CD4-positive, alpha-beta T cell treated with Interleukin-17A for 1 hour (primary cell): ENCODE data around the gene STK38.
"Not testable (repeated sequence)": the region's sequence is repeated elsewhere in the genome, so short reads cannot be mapped to it uniquely, and the experiment has no call there.

Experiments used
- DNase-seq: peaks from one replicate; pipeline ENCODE4 v3.0.0-alpha.2; 2020

Gene STK38

DNA sequence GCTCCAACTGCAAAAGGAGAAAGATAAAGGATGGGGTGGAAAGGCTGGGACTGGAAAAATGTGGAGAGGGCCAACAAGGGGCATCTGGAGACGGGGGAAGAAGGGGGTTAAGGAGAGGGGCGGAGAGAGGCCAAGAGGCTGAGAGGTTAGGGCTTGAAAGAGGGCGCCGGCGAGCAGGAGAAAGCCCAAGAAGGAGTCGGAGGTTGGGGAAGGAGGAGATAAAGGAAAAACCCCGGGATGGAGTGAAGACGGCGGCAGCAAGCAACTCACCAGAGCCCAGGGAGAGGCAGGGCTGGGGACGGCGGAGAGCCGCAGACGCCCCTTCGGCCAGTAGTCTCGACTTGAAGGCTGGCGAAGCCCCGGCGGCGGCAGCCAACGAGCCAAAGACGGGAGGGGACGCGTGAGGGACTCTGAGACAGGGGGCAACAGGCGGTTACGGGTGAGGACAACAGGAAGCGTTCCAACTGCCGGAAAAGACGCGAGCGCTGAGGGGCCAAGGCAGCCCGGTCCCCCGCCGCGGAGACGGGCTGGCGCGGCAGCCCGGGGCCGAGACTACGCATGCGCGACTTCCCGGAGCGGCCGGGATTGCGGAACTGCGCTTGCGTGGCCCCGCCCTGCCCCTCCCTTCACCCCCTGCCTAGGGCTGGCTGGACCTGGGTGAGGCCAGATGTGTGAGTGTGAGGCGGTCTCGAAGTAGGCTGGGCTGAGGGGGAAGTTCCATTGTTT lies at the start of gene STK38:
Gene STK38 (minus strand): TSS at position 560 of the 726 bp plus-strand sequence. CDS start 7,277 bp downstream, outside the sequence.
- DNase-seq, result peak; percentile 94

GRCh38 chr6:36596356-36596755 lies 49.1 kb upstream of the STK38 start:
- DNase-seq, result no peak

DNA sequence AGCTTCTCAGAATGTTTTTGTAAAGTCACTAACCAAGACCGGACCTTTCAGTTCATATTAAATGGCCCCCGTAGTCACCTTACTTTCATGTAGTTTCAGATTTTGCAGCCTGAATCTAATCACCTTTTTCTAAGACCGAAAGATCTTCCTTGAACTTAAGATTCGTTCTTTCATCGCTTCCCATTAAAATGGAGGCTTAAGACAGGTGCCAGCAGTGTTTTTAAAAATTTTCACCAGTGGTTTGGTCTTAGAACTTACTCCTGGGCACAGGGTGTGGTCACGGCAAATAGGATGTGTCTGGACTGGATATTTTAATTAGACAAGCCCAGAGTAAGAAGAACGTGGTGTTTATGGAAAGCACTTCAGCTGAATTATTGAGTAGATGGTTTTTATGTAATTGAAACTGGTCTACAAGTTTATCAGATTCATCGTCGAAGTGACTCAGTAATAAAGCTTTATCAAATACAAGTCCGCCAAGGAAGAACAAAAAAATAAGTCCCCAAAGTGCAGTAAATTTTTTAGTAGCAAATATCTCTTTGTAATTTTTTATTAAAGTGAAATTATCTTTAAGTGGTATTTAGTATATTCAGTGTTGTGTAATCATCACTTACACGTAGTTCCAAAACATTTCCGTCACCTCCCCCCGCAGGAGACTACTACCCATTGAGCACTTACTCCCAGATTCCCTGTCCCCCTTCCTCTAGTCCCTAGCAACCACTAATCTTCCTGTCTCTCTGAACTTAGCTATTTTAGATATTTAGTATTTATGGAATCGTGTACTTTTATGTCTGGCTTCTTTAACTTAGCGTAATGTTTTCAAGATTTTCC lies 47.8 kb upstream of the STK38 start:
- DNase-seq, result peak; percentile 62

GRCh38 chr6:36594029-36594815 lies 46.9 kb upstream of the STK38 start, which contains the start of gene SRSF3:
TSS of gene SRSF3 (plus strand) at chr6:36594362. CDS start at chr6:36596763, 2,401 bp downstream.
- DNase-seq, result peak; percentile 98

DNA sequence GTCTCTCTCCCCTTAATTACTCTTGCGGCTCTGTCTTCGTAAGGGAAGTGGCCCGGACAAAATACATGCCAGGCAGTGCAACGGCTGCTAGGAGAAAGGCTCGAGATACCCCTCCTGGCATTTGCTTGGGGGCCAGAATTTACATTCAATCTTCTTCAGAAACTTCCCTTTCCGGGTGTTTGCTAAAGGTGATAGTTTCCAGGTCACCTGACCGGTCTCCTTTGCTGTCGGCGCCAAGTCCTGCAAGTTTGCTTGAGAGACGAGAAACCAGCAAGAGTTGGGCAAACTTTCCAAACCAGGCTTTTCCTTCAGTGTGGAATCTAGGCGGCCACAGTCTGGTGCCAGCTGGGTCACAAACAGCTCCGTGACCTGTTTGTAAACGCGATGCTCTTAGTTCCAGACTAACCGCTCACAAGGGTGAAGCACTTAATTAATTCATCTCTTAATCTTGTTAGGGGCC lies 46.3 kb upstream of the STK38 start:
- peak; percentile 71 for DNase-seq

DNA sequence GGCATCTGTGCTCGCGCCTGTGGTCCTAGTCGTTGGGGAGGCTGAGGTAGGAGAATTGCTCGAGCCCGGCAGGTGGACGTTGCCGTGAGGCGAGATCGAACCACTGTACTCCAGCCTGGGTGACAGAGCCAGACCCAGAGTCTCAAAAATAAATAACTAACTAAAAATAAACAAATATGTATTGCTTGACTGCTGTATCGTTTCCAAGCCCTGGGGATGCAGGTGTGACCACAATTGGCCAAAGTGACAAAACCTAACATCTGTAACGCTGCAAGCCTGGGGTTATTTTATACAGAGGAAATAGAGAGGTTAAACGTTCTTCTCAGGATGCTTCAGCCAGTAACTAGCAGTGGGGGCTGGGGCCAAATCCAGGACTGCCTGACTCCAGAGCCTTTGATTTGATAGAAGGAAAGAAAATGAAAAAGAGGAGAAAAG lies 45.0 kb upstream of the STK38 start:
- DNase-seq, result peak; percentile 48

DNA sequence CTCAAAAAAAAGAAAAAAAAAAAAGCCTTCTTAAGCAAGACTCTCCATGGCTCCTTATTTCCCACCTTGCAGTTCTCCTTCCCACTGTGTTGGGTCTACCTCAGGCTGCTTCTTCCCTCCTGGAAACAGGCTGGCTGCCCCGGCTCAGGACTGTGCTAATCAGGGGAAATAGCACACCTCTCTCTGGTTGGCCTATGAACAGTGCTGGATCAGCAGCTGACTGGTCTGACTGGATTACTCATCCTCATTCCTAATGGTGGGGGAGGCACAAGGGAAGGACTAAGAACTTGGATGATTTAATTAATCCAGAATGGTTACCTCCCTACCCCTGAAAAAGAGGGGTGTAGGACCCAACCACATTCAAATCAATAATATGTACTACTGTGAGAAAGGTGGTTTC lies 43.0 kb upstream of the STK38 start:
- DNase-seq, result no peak

- DNase-seq, result not testable (repeated sequence)
Observed at GRCh38 chr6:36589025-36589400, 41.7 kb upstream of the STK38 start.

DNA sequence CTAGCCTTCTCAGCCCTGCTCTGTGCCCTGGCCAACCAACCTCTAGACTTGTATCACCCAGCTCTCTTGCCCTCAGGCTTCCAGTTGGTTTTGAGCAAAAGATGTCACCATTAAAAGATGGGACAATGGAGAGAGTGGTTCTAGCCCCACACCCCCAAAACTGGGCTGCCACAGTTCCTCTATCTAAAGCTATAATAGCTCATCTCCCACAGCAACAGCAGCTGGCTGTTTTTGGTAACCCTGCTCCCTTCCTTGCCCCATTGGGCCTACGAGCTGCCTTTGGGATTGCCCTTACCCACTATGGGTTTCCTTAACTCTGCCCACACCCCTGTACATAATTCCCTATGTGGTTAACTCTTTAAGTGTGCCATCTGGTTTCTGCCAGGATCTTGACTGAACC lies 39.3 kb upstream of the STK38 start:
- DNase-seq, result no peak

DNA sequence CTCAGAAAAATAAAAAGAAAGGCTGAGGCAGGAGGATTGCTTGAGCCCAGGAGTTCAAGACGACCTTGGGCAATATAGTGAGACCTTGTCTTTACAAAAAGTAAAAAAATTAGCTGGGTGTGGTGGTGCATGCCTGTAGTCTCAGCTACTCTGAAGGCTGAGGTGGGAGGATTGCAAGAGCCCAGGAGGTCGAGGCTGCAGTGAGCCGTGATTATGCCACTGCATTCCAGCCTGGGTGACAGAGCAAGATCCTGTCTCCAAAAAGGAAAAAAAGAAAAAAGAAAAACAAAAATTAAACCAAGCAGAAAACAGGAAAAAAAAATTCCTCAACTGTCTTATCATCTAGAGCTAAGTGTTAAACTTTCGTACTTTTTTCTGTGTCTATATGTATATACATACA lies 34.4 kb upstream of the STK38 start:
- no peak for DNase-seq

GRCh38 chr6:36580184-36580526 lies 32.9 kb upstream of the STK38 start:
- no peak for DNase-seq

- DNase-seq, result no peak
Observed at GRCh38 chr6:36578431-36578830, 31.2 kb upstream of the STK38 start.

GRCh38 chr6:36578030-36578429 lies 30.8 kb upstream of the STK38 start:
- no peak for DNase-seq

- DNase-seq, result no peak
Observed at GRCh38 chr6:36577301-36577700, 30.0 kb upstream of the STK38 start.

GRCh38 chr6:36576578-36576977 lies 29.3 kb upstream of the STK38 start:
- DNase-seq, result no peak

DNA sequence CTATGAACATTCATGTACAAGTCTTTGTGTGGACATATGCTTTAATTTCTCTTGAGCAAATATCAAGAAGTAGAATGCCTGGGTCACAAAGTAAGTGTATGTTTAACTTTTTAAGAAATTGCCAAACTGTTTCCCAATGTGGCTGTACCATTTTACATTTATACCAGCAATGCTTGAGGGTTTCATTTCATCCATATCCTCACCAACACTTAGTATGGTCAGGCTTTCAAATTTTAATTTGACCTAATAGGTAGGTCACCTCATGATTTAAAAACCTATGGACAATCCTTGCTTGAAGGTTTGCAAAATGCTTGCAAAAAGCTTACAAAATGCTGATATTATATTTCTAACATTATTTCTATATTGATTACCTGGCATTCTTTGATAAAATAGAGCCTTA lies 27.4 kb upstream of the STK38 start:
- DNase-seq, result no peak

DNA sequence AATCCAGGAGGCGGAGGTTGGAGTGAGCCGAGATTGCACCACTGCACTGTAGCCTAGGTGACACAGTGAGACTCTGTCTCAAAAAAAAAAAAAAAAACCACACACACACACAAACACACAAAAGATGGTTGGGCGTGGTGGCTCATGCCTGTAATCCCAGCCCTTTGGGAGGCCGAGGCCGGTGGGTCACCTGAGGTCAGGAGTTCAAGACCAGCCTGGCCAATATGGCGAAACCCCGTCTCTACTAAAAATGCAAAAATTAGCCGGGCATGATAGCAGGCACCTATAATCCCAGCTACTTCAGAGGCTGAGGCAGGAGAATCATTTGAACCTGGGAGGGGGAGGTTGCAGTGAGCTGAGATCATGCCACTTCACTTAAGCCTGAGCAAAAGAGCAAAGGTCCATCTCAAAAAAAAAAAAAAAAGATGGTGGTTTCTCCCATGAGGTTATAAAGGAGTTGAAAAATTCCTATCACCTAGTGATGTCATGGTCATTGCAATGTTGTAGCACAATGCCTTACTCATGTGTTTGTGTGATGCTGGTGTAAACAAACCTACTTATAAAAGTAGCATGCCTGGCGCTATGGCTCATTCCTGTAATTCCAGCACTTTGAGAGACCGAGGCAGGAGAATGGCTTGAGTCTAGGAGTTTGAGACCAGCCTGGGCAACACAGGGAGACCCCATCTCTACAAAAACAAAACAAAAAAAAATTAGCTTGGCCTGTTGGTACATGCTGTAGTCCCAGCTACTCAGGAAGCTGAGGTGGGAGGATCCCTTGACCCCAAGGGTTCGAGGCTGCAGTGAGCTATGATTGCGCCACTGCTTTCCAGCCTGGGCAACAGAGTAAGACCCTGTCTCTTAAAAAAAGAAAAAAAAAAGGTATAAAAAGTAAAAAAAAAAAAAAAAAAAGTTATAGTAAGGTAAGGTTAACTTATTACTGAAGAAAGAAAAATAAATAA lies 25.4 kb upstream of the STK38 start:
- DNase-seq, result not testable (repeated sequence)

GRCh38 chr6:36571122-36572043 lies 24.1 kb upstream of the STK38 start:
- DNase-seq, result no peak

DNA sequence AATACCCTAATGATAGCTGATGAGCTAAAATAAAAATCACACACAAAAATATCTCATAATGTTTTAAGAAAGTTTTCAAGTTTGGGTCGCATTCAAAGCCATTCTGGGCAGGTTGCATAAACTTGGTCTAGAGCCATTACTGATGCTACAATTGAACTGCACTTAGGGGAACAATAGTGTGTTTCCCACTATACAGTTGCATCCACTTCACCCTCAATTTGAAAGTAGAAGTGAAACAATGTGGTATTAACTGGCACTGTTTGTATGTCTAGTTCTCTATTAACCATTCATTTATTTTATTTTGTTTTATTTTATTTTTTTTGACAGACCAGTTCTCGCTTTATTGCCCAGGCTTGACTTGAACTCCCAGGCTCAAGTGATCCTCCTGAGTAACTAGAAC lies 23.0 kb upstream of the STK38 start:
- DNase-seq, result no peak

GRCh38 chr6:36566418-36566905 lies 19.2 kb upstream of the STK38 start:
- DNase-seq, result no peak

GRCh38 chr6:36563928-36564284 lies 16.6 kb upstream of the STK38 start:
- DNase-seq, result no peak
